GM21360 (cell line): Measurements from ENCODE around the gene PSMD8.
"Not testable (repeated sequence)": the region's sequence is repeated elsewhere in the genome, so short reads cannot be mapped to it uniquely, and the experiment has no call there.

Experiments used
- ATAC-seq: cut with Tn5 transposase; IDR thresholded peaks from one replicate; pipeline ENCODE4 v1.9.1; 2021; ENCODE audit warnings: mild to moderate bottlenecking, moderate library complexity; ENCODE audit not compliant: unreplicated experiment

Gene PSMD8

GRCh38 chr19:38409631-38410133 is 35.3 kb downstream of the PSMD8 start:
- no peak for ATAC-seq

- not testable (repeated sequence) for ATAC-seq
These were observed 36.0 kb downstream of the PSMD8 start for GRCh38 chr19:38410407-38410806.

GRCh38 chr19:38411041-38411712 is 36.8 kb downstream of the PSMD8 start:
- ATAC-seq = no peak

GRCh38 chr19:38411898-38412297 is 37.5 kb downstream of the PSMD8 start:
- ATAC-seq = not testable (repeated sequence)

GRCh38 chr19:38412491-38412890 is 38.1 kb downstream of the PSMD8 start:
- no peak for ATAC-seq

DNA sequence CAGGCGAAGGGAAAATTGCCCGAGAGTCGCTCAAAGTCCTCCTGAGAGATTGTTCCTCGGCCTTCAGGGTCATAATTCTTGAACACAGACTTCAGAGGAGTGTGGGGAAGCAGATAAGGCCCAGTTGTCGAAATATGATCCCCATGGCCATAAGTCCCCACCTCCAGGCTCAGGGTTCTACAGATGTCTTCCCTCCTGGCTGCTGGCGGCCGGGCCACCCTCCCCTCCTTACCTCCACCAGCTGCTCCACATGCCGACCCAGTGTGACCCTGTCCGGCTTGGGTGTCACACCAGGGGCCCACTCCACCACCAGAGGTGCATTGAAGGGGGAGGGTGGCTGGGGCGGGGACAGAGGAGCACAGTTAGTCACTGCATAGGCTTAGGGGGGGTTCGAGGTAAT is 38.6 kb downstream of the PSMD8 start:
- no peak for ATAC-seq

DNA sequence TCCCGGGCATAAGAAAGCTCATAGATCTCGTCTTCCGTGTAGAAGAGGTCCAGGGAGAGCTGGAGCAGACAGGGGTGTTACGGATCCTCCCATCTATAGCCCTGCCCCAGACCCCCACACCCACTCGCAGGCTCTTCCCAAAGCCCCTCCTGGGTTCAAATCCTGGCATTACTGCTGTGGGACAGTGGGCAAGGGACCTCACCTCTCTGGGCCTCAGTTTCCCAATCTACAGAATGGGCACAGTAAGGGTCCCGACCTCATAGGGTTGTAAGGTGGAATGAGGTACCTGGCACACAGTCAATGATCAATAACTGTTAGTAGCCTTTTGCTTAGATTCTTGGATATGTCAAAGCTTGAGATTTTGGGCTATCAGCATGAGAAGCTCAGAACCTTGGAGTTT is 39.0 kb downstream of the PSMD8 start:
- ATAC-seq = no peak

GRCh38 chr19:38417146-38417543 is 42.8 kb downstream of the PSMD8 start:
- ATAC-seq = no peak

GRCh38 chr19:38417544-38418506 is 43.5 kb downstream of the PSMD8 start:
- no peak for ATAC-seq

GRCh38 chr19:38420935-38421334 is 46.6 kb downstream of the PSMD8 start:
- ATAC-seq = no peak

GRCh38 chr19:38421856-38422255 is 47.5 kb downstream of the PSMD8 start:
- ATAC-seq = no peak

- no peak for ATAC-seq
These were observed 48.1 kb downstream of the PSMD8 start for GRCh38 chr19:38422438-38422837.

DNA sequence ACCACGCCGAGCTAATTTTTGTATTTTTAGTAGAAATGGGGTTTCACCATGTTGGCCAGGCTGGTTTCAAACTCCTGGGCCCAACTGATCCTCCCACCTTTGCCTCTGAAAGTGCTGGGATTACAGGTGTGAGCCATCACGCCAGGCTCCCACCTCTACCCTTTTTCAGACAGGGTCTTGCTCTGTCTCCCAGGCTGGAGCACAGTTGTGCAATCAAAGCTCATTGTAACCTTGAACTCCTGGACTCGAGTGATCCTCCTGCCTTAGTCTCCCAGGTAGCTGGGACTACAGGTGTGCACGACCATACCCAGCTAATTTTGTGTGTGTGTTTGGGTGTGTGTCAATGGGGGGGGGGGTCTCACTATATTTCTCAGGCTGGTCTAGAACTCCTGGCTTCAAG is 49.9 kb downstream of the PSMD8 start:
- ATAC-seq = no peak

- ATAC-seq = no peak
These were observed 50.9 kb downstream of the PSMD8 start for GRCh38 chr19:38425222-38425809.

- no peak for ATAC-seq
These were observed 51.6 kb downstream of the PSMD8 start, which contains the start of gene RASGRP4 for GRCh38 chr19:38425810-38426466. RASGRP4 (minus strand) TSS chr19:38426219; CDS start chr19:38426091, 128 bp downstream.

GRCh38 chr19:38427035-38427677 is 52.8 kb downstream of the PSMD8 start:
- ATAC-seq = not testable (repeated sequence)

- no peak for ATAC-seq
These were observed 54.9 kb downstream of the PSMD8 start for GRCh38 chr19:38429055-38429810.

DNA sequence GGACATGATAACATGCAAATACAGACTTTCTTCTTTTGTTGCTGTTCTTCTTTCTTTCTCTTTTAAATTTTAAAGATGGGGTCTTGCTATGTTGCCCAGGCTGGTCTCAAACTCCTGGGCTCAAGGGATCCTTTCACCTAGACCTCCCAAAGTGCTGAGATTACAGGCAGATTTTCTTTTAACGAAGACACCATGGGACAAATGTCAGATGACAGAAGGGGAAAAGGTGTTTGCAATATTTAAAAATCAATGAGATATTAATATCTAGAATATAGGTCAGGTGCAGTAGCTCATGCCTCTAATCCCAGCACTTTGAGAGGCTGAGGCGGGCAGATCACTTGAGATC is 55.4 kb downstream of the PSMD8 start:
- ATAC-seq = no peak

DNA sequence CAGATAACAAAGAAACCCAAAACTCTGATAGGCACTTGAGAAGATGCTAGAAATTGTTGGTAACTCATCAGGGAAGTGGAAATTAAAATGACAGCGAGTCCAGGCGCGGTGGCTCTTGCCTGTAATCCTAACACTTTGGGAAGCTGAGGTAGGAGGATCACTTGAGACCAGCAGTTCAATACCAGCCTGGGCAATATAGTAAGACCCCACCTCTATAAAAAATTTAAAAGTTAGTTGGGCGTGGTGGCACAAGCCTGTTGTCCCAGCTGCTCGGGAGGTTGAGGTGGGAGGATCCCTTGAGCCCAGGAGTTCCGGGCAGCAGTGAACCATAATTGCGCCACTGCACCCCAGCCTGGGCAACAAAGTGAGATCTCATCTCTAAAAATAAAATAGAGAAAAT is 56.6 kb downstream of the PSMD8 start:
- ATAC-seq = no peak

GRCh38 chr19:38433268-38433733 is 58.9 kb downstream of the PSMD8 start, which contains the start of gene RYR1:
RYR1 (plus strand) TSS chr19:38433691; CDS start chr19:38433830, 139 bp downstream.
- ATAC-seq = no peak
